HG03469 (cell line): ENCODE data around the gene LGSN.
"Not testable (repeated sequence)": the region's sequence is repeated elsewhere in the genome, so short reads cannot be mapped to it uniquely, and the experiment has no call there.

Source experiments
- ATAC-seq: cut with Tn5 transposase; IDR thresholded peaks from one replicate; pipeline ENCODE4 v1.9.1; 2021; ENCODE audit warnings: mild to moderate bottlenecking, moderate library complexity, moderate number of reproducible peaks; ENCODE audit not compliant: unreplicated experiment

Gene LGSN

GRCh38 chr6:63307581-63308246 is 12.1 kb downstream of the LGSN start:
- peak; percentile 92 for ATAC-seq

- no peak for ATAC-seq
Measured at GRCh38 chr6:63306420-63306819, 13.4 kb downstream of the LGSN start.

- no peak for ATAC-seq
Measured at GRCh38 chr6:63305277-63305676, 14.5 kb downstream of the LGSN start.

- ATAC-seq, result no peak
Measured at GRCh38 chr6:63303476-63303875, 16.3 kb downstream of the LGSN start.

- ATAC-seq, result no peak
Measured at GRCh38 chr6:63299667-63300066, 20.1 kb downstream of the LGSN start.

GRCh38 chr6:63295553-63296194 is 24.1 kb downstream of the LGSN start:
- no peak for ATAC-seq

- no peak for ATAC-seq
Measured at GRCh38 chr6:63290492-63291058, 29.2 kb downstream of the LGSN start.

GRCh38 chr6:63289269-63289872 is 30.4 kb downstream of the LGSN start:
- no peak for ATAC-seq

GRCh38 chr6:63280639-63281180 is 39.1 kb downstream of the LGSN start:
- ATAC-seq, result no peak

- no peak for ATAC-seq
Measured at GRCh38 chr6:63278916-63279315, 40.9 kb downstream of the LGSN start.

GRCh38 chr6:63275953-63276352 is 43.8 kb downstream of the LGSN start:
- ATAC-seq, result no peak

GRCh38 chr6:63274795-63275430 is 44.9 kb downstream of the LGSN start:
- ATAC-seq, result not testable (repeated sequence)

GRCh38 chr6:63272397-63272796 is 47.4 kb downstream of the LGSN start:
- ATAC-seq, result no peak

- peak; percentile 44 for ATAC-seq
Measured at GRCh38 chr6:63269470-63269869, 50.3 kb downstream of the LGSN start.

- peak; percentile 46 for ATAC-seq
Measured at GRCh38 chr6:63268574-63268973, 51.2 kb downstream of the LGSN start.

GRCh38 chr6:63267828-63268227 is 52.0 kb downstream of the LGSN start:
- no peak for ATAC-seq

- ATAC-seq, result no peak
Measured at GRCh38 chr6:63267046-63267445, 52.7 kb downstream of the LGSN start.

- ATAC-seq, result no peak
Measured at GRCh38 chr6:63263444-63263843, 56.3 kb downstream of the LGSN start.

- peak; percentile 78 for ATAC-seq
Measured at GRCh38 chr6:63261820-63262219, 58.0 kb downstream of the LGSN start.

GRCh38 chr6:63259153-63259552 is 60.6 kb downstream of the LGSN start:
- no peak for ATAC-seq

- ATAC-seq, result no peak
Measured at GRCh38 chr6:63249875-63250482, 69.8 kb downstream of the LGSN start.
